Activated naive CD4-positive, alpha-beta T cell treated with anti-CD3 and anti-CD28 coated beads for 36 hours (primary cell): ENCODE data around the gene WNT7A. TPM values are rescaled to one million over a fixed set of nuclear protein-coding genes. Genes with fewer than 3 reads are reported as not detected.
"Not testable (repeated sequence)": the region's sequence is repeated elsewhere in the genome, so short reads cannot be mapped to it uniquely, and the experiment has no call there.

Experiments used
- CTCF ChIA-PET: fragments of 350-600 bp; sonication (Branson Sonifier 250); formaldehyde crosslinking; loops from one replicate; lab custom pipeline; 2021; ENCODE audit warnings: antibody characterized with exemption; lab: Charles Lee
- DNase-seq: peaks from one replicate; pipeline ENCODE4 v3.0.0-alpha.2; 2020
- H3K27ac Mint-ChIP-seq: one replicate; pipeline ENCODE4 v1.8.0; 2021; ENCODE audit warnings: mild to moderate bottlenecking, mixed read lengths
- H3K27me3 Mint-ChIP-seq: one replicate; pipeline ENCODE4 v1.8.0; 2021; ENCODE audit warnings: low read depth, mixed read lengths
- H3K36me3 Mint-ChIP-seq: one replicate; pipeline ENCODE4 v1.8.0; 2021; ENCODE audit warnings: low read depth, mixed read lengths
- H3K4me1 Mint-ChIP-seq: one replicate; pipeline ENCODE4 v1.8.0; 2021; ENCODE audit warnings: low read depth, mixed read lengths
- H3K4me3 Mint-ChIP-seq: one replicate; pipeline ENCODE4 v1.8.0; 2021; ENCODE audit warnings: mild to moderate bottlenecking, moderate library complexity, mixed read lengths
- H3K9me3 Mint-ChIP-seq: one replicate; pipeline ENCODE4 v1.8.0; 2021; ENCODE audit warnings: mixed read lengths
- intact Hi-C: fragments of 100-400 bp; cut with micrococcal nuclease; formaldehyde crosslinking; loops from one replicate; pipeline ENCODE4 v1.15.1; 2023
- total RNA-seq, 2 experiments: library from RNA; stranded (reverse); gene quantifications; one replicate each; pipeline ENCODE4 v1.2.3, GENCODE V29; 2021

Gene WNT7A
- total RNA-seq = under 1 TPM; 0.07 to 0.10 TPM

DNA sequence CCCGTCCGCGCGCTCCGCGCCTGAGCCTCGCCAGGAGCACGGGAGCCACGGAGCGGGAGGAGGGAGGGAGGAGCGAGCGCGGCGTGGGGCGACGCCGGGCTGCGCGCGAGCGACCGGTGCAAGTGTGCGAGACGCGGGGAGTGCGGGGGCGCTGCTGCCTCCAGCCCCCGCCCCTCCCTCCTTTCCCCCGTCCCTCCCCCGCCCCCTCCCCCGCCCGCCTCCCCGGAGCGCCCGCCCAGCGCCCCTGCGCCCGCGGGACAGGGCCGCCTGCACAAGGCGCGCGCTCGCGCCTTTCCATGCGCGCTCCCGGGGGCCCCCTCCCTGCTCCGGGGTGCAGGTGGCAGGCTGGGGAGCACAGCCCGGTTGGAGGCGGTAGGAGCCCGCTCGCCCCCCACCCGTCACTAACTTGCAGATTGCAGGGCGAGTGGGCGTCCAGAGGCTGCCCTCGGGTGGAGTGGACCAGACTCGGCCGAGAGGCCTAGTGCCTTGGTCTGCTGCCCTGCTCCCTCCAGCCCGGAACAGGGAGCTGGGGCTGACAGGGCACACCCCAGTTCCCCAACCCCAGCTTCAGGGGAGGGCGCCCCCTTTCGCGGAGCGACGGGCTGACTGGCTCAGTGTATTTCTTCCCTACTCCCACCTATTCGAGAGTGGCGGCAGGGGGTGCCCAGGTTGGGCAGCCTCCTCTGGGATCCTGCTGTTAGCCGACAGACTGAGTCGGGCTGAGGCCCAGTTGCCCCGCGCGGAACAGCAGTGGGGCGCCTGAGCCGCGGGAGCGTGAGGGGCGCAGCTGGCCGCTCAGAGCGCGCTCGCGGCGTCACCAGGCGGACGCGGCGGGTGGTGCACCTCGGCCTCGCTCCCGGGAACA lies at the start of gene WNT7A:
WNT7A (minus strand) TSS at position 126 of the 865 bp plus-strand sequence. CDS start 255 bp downstream, outside the sequence.
- intact Hi-C loops = loop anchor here (1.0 to 5.0 kb wide), 3 partner anchors 223 to 398 kb away; partner anchors contain the start of gene HDAC11
- H3K27ac Mint-ChIP-seq = no peak within 1 kb of the TSS
- peak within 1 kb of the TSS; percentile 63 for H3K4me3 Mint-ChIP-seq
- CTCF ChIA-PET = interaction anchor here (0.7 to 17.1 kb wide), 26 partner anchors 9 to 543 kb away, joined by 3 to 459 read pairs (median 4); partner anchors contain the start of genes LSM3 and XPC
- DNase-seq = peak; percentile 62
- H3K4me1 Mint-ChIP-seq = no peaks in the 10 kb centered on the region
- H3K27me3 Mint-ChIP-seq = peaks cover 10% of the 10 kb centered on the region
- no peaks in the 10 kb centered on the region for H3K9me3 Mint-ChIP-seq
- H3K36me3 Mint-ChIP-seq = no peaks in the 10 kb centered on the region

DNA sequence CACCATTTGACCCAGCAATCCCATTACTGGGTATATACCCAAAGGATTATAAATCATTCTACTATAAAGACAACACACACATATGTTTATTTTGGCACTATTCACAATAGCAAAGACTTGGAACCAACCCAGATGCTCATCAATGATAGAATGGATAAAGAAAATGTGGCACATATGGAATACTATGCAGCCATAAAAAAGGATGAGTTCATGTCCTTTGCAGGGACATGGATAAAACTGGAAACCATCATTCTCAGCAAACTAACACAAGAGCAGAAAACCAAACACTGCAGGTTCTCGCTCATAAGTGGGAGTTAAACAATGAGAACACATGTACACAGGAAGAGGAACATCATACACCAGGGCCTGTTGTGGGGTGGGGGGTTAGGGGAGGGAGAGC lies 48.9 kb upstream of the WNT7A start:
- CTCF ChIA-PET, H3K36me3 Mint-ChIP-seq, H3K4me1 Mint-ChIP-seq, H3K27ac Mint-ChIP-seq, DNase-seq, intact Hi-C loops, H3K4me3 Mint-ChIP-seq: not testable (repeated sequence)
- peaks cover 45% of the 10 kb centered on the region for H3K9me3 Mint-ChIP-seq
- peaks cover 17% of the 10 kb centered on the region for H3K27me3 Mint-ChIP-seq

GRCh38 chr3:13927295-13927694 lies 47.4 kb upstream of the WNT7A start:
- intact Hi-C loops = no loop called here
- no peak overlapping the region for H3K4me3 Mint-ChIP-seq

GRCh38 chr3:13916375-13916774 lies 36.5 kb upstream of the WNT7A start:
- CTCF ChIA-PET = no interaction called here
- H3K4me3 Mint-ChIP-seq = no peak overlapping the region
- intact Hi-C loops = no loop called here
- no peak for DNase-seq
- no peaks in the 10 kb centered on the region for H3K4me1 Mint-ChIP-seq
- peaks cover 8% of the 10 kb centered on the region for H3K36me3 Mint-ChIP-seq
- H3K9me3 Mint-ChIP-seq = peaks cover 64% of the 10 kb centered on the region
- no peak overlapping the region for H3K27ac Mint-ChIP-seq
- no peaks in the 10 kb centered on the region for H3K27me3 Mint-ChIP-seq

More at GRCh38 chr3:13927295-13927694, 47.4 kb upstream of the WNT7A start:
- CTCF ChIA-PET = no interaction called here
- Mint-ChIP-seq H3K4me1 (no peaks in the 10 kb centered on the region), H3K27ac (no peak overlapping the region), H3K27me3 (peaks cover 8% of the 10 kb centered on the region), H3K9me3 (peaks cover 43% of the 10 kb centered on the region), H3K36me3 (peaks cover 9% of the 10 kb centered on the region)
- DNase-seq = no peak

- no peak overlapping the region for H3K27ac Mint-ChIP-seq
- no peaks in the 10 kb centered on the region for H3K4me1 Mint-ChIP-seq
- peaks cover 64% of the 10 kb centered on the region for H3K9me3 Mint-ChIP-seq
- H3K36me3 Mint-ChIP-seq = peaks cover 31% of the 10 kb centered on the region
- H3K4me3 Mint-ChIP-seq = no peak overlapping the region
- H3K27me3 Mint-ChIP-seq = no peaks in the 10 kb centered on the region
- intact Hi-C loops = no loop called here
- no peak for DNase-seq
- CTCF ChIA-PET = interaction anchor here (0.6 to 1.3 kb wide), 2 partner anchors 131 to 607 kb away, joined by 3 read pairs; no protein-coding TSS in a partner anchor
Measured at GRCh38 chr3:13902648-13903238, 22.9 kb upstream of the WNT7A start.

- no peaks in the 10 kb centered on the region for H3K27me3 Mint-ChIP-seq
- intact Hi-C loops = no loop called here
- H3K4me3 Mint-ChIP-seq = no peak overlapping the region
- H3K27ac Mint-ChIP-seq = no peak overlapping the region
- DNase-seq = no peak
- no peaks in the 10 kb centered on the region for H3K4me1 Mint-ChIP-seq
- peaks cover 29% of the 10 kb centered on the region for H3K36me3 Mint-ChIP-seq
- H3K9me3 Mint-ChIP-seq = peaks cover 61% of the 10 kb centered on the region
- CTCF ChIA-PET = interaction anchor here (1.7 kb wide), 1 partner anchor 16 kb away, joined by 4 read pairs; no protein-coding TSS in a partner anchor
Measured at GRCh38 chr3:13901935-13902584, 22.2 kb upstream of the WNT7A start.

DNA sequence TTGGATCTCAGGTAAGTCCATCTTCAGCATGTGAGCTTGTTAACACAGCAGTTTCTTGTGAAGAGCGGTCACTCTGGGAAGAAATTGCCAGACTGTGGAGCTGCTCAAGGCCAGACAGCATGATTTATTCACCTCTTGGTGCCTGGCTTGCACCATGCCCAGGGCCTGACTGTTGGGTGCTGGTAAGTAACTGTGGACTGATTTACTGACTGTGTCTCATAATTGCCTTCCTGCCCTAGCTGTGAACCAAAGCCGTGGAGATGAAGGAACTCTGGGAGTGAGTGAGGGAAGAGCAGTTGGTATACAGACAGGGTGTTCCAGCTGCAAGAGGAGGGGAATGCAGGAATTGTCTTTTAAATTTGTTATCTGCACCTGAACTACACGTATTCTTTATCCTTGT lies 18.5 kb upstream of the WNT7A start:
- CTCF ChIA-PET = interaction anchor here (1.0 to 3.7 kb wide), 3 partner anchors 216 to 306 kb away, joined by 3 to 25 read pairs (median 14); no protein-coding TSS in a partner anchor
- Mint-ChIP-seq H3K36me3 (peaks cover 19% of the 10 kb centered on the region), H3K9me3 (peaks cover 37% of the 10 kb centered on the region), H3K27ac (no peak overlapping the region), H3K4me1 (peaks cover 5% of the 10 kb centered on the region), H3K4me3 (no peak overlapping the region), H3K27me3 (no peaks in the 10 kb centered on the region)
- DNase-seq = no peak
- intact Hi-C loops = loop anchor here (5.0 kb wide), 1 partner anchor 754 kb away; the partner anchor contains the start of gene CCDC174

- H3K4me1 Mint-ChIP-seq = peaks cover 11% of the 10 kb centered on the region
- peak overlapping the region; percentile 36 for H3K4me3 Mint-ChIP-seq
- peaks cover 33% of the 10 kb centered on the region for H3K9me3 Mint-ChIP-seq
- H3K27ac Mint-ChIP-seq = no peak overlapping the region
- CTCF ChIA-PET = interaction anchor here (0.7 to 3.7 kb wide), 23 partner anchors 9 to 536 kb away, joined by 3 to 25 read pairs (median 4); partner anchors contain the start of genes CHCHD4, LSM3, TMEM43 and WNT7A
- H3K36me3 Mint-ChIP-seq = peaks cover 15% of the 10 kb centered on the region
- H3K27me3 Mint-ChIP-seq = no peaks in the 10 kb centered on the region
- intact Hi-C loops = loop anchor here (1.0 to 5.0 kb wide), 7 partner anchors 218 to 756 kb away; partner anchors contain the start of genes CCDC174 and CHCHD4
- peak; percentile 81 for DNase-seq
Measured at GRCh38 chr3:13896473-13897154, 16.7 kb upstream of the WNT7A start.

DNA sequence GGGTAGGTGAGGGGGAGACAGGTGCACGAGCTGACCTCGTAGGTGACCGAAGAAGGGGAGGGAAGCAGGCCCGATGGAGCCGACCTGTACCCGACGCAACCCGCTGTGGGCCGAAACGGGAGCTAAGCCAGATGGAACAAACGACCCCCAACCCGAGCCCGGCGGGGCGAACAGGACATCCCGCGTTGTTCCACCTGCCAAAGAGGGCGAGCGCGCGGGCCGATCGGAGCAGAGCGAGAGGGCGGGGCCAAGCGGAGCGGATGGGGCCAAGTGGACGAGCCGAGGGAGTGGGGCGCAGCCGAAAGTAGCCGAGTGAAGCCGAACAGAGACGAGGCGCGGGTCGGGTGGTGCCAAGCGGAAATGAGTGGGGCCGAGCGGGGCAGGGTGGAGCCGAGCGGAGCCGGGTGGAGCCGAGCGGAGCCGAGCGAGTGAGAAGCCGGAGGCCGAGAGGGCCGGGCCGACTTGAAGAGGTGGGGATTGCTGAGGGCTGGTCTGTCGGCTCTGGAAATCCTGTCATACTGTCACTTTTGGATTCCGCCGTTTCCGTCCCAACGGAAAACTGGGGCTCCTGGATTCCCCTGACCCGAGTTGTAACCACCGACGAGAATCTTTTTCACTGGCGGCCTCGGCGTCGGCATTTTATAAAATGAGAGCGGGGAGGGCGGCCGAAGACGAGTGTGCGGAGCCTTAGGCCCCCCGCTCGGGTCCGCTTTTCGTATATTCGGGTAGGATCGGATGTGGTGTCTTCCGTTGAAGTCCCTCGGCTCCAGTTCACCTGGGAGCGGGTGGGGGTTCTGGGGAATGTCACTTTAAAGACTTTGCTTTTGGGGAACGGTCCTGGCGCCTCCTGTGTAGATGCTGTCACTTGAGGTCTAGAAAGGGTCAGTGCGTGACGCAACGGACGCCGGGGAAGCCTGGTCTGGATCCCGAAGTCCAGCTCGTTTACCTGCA lies 15.6 kb upstream of the WNT7A start:
- Mint-ChIP-seq H3K36me3 (peaks cover 9% of the 10 kb centered on the region), H3K27ac (peak overlapping the region; percentile 61), H3K9me3 (peaks cover 26% of the 10 kb centered on the region), H3K4me1 (peaks cover 23% of the 10 kb centered on the region), H3K4me3 (peak overlapping the region; percentile 79), H3K27me3 (no peaks in the 10 kb centered on the region)
- CTCF ChIA-PET = interaction anchor here (0.5 to 17.1 kb wide), 18 partner anchors 10 to 537 kb away, joined by 3 to 459 read pairs (median 4); partner anchors contain the start of genes CHCHD4, TMEM43, WNT7A and XPC
- peak; percentile 98 for DNase-seq
- intact Hi-C loops = loop anchor here (1.0 to 5.0 kb wide), 10 partner anchors 219 to 757 kb away; partner anchors contain the start of genes CCDC174, CHCHD4, LSM3 and XPC

DNA sequence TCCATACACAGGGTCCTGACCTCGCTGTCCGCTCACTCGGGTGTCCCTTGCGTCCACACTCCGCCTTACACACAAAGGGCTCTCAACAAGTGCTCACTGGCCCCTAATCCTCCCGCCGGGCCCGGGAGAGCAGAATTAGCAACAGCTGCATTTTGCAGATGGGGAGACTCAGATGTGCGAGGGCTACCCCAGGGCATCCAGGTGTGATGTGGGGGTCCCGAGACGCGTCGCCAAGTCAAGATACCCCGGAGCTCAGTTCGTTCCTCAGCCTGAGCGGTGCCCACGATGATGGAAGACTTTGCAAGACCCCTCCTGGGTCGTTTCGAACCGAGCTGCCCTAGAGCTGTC lies 14.9 kb upstream of the WNT7A start:
- H3K27ac Mint-ChIP-seq = no peak overlapping the region
- H3K27me3 Mint-ChIP-seq = no peaks in the 10 kb centered on the region
- CTCF ChIA-PET = interaction anchor here (0.5 to 17.1 kb wide), 5 partner anchors 10 to 283 kb away, joined by 3 to 459 read pairs (median 4); partner anchors contain the start of genes CHCHD4, TMEM43 and XPC
- peaks cover 20% of the 10 kb centered on the region for H3K9me3 Mint-ChIP-seq
- peaks cover 9% of the 10 kb centered on the region for H3K36me3 Mint-ChIP-seq
- intact Hi-C loops = loop anchor here (1.0 to 5.0 kb wide), 5 partner anchors 284 to 758 kb away; partner anchors contain the start of genes CCDC174, HDAC11, LSM3 and XPC
- no peak for DNase-seq
- peaks cover 25% of the 10 kb centered on the region for H3K4me1 Mint-ChIP-seq
- H3K4me3 Mint-ChIP-seq = peak overlapping the region; percentile 79
